ENCODE results near the gene PTPN20. TPM values are rescaled to one million over a fixed set of nuclear protein-coding genes. Genes with fewer than 3 reads are reported as not detected.

Gene PTPN20
- total RNA-seq, 1 experiment from 2014 or later: not detected

DNA sequence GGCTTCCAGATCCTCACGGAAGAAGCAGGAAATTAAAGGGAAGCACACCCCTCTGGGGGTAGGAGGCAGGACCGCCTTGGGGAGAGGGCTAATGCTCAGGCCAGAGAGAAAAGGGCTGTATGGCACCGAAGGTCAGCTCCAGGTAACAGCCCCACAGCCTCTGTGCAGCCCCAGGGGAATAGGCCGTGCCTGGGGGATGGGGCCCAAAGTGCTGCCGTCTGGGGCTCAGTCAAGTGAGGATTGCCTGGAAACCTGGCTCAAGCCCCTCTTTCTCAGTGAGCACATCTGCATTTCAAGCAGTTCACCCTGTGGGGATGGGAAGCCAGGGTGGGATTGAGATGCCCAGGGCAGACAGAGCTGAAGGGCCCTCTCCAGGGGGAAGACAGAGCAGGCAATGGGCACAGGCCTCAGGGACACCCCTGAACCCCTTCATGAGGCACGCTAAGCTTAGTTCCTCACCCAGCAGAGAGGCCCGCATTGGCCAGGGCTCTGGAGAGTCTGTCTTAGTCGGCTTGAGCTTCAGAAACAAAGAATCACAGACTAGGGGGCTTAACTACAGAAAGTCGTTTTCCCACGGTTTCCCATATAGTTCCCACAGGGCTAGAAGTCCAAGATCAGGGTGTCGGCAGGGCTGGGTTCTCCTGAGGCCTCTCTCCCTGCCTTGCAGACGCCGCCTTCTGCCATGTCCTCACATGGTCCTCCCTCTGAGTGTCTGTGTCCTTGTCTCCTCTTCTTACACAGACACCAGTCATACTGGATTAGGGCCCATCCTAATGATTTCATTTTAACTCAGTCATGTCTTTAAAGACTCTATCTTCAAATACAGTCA is 118.2 kb downstream of the PTPN20 start:
- H3K27ac Mint-ChIP-seq: no peak overlapping the region; a peak in 1 of 7 replicates
- no peak overlapping the region for H3K23ac ChIP-seq (ENCODE audit: insufficient read length, low read depth, low read length)

More for the DNA sequence above, 118.2 kb downstream of the PTPN20 start:
- H3K27me3 Mint-ChIP-seq (ENCODE audit: low read depth): peaks cover 1% of the 10 kb centered on the region; the same call in 1 of the 2 replicates
- Histone ChIP-seq H2BK15ac (ENCODE audit: low read depth, low read length) (no peak overlapping the region), H3K4me2 (ENCODE audit: insufficient read depth, insufficient read length, low read length) (no peak overlapping the region), H2BK120ac (ENCODE audit: low read depth, low read length, poor library complexity, severe bottlenecking) (no peak overlapping the region), H3K9me3 (ENCODE audit: control insufficient read depth, low read depth, low read length) (no peaks in the 10 kb centered on the region), H4K5ac (ENCODE audit: insufficient read length, low read depth, low read length) (no peak overlapping the region), H2AK5ac (ENCODE audit: insufficient read length, low read length) (no peak overlapping the region), H4K20me1 (ENCODE audit: control insufficient read depth, insufficient read depth, insufficient read length) (no peaks in the 10 kb centered on the region), H3K4ac (ENCODE audit: low read depth, low read length) (no peak overlapping the region), H2BK5ac (ENCODE audit: insufficient read length, low read length) (no peak overlapping the region), H4K8ac (replicated peaks; ENCODE audit: insufficient read length, low read depth, low read length) (no peak overlapping the region), H2BK12ac (ENCODE audit: insufficient read length, low read depth, low read length) (no peak overlapping the region), H4K91ac (ENCODE audit: insufficient read length, low read depth, low read length) (no peak overlapping the region), H3K79me1 (ENCODE audit: insufficient read depth, low read depth, low read length, poor library complexity, severe bottlenecking) (no peaks in the 10 kb centered on the region), H3K27ac (ENCODE audit: insufficient read length, low read depth, low read length) (no peak overlapping the region), H3T11ph (ENCODE audit: low read length) (no peak overlapping the region), H3K79me2 (ENCODE audit: insufficient read depth, low read length) (no peaks in the 10 kb centered on the region), H3K27me3 (ENCODE audit: insufficient read depth, low read length) (no peaks in the 10 kb centered on the region), H2BK20ac (ENCODE audit: low read depth, low read length, poor library complexity, severe bottlenecking) (no peak overlapping the region), H3K18ac (ENCODE audit: insufficient read length, low read depth, low read length) (no peak overlapping the region), H2AFZ (ENCODE audit: low read length) (no peak overlapping the region), H3K9ac (ENCODE audit: extremely low read depth, insufficient read length, low read length) (no peak overlapping the region), H3K56ac (ENCODE audit: insufficient read length, low read depth, low read length) (no peak overlapping the region), H3K4me1 (ENCODE audit: insufficient read depth, low read length) (no peaks in the 10 kb centered on the region), H3K23me2 (ENCODE audit: insufficient read length, low read depth, low read length, poor library complexity, severe bottlenecking) (no peaks in the 10 kb centered on the region), H3K14ac (ENCODE audit: insufficient read depth, low read length) (no peak overlapping the region)
- peaks cover 8 to 10% of the 10 kb centered on the region in 2 experiments for H3K4me1 Mint-ChIP-seq
- no peak overlapping the region for H3K4me3 Mint-ChIP-seq
- H3K9me3 Mint-ChIP-seq: no peaks in the 10 kb centered on the region; a peak in 1 of 5 replicates
- H3K36me3 Mint-ChIP-seq (ENCODE audit: insufficient read depth in 1 of 3, low read depth in 3 of 3): no peaks in the 10 kb centered on the region; a peak in 1 of 7 replicates
- no CpG with 5 or more reads among the region's 13 CpGs for WGBS (ENCODE audit: extremely low coverage, insufficient read length, low lambda C conversion rate)
- peak; percentile 14 for DNase-seq
- TF ChIP-seq, protein P1, sequence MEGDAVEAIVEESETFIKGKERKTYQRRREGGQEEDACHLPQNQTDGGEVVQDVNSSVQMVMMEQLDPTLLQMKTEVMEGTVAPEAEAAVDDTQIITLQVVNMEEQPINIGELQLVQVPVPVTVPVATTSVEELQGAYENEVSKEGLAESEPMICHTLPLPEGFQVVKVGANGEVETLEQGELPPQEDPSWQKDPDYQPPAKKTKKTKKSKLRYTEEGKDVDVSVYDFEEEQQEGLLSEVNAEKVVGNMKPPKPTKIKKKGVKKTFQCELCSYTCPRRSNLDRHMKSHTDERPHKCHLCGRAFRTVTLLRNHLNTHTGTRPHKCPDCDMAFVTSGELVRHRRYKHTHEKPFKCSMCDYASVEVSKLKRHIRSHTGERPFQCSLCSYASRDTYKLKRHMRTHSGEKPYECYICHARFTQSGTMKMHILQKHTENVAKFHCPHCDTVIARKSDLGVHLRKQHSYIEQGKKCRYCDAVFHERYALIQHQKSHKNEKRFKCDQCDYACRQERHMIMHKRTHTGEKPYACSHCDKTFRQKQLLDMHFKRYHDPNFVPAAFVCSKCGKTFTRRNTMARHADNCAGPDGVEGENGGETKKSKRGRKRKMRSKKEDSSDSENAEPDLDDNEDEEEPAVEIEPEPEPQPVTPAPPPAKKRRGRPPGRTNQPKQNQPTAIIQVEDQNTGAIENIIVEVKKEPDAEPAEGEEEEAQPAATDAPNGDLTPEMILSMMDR (conservative IDR thresholded peaks at IDR 0.05): no peak

All from H9 (cell line).